GM19395 (cell line): ENCODE measurements around the gene SHISAL1.

Source experiments
- ATAC-seq: cut with Tn5 transposase; IDR thresholded peaks from one replicate; pipeline ENCODE4 v1.9.1; 2021; ENCODE audit warnings: mild to moderate bottlenecking, moderate library complexity; ENCODE audit not compliant: unreplicated experiment

SHISAL1 gene

GRCh38 chr22:44197271-44197670, 115.5 kb downstream of the SHISAL1 start:
- ATAC-seq: no peak

- no peak for ATAC-seq
Measured at GRCh38 chr22:44196731-44197131, 116.0 kb downstream of the SHISAL1 start.

DNA sequence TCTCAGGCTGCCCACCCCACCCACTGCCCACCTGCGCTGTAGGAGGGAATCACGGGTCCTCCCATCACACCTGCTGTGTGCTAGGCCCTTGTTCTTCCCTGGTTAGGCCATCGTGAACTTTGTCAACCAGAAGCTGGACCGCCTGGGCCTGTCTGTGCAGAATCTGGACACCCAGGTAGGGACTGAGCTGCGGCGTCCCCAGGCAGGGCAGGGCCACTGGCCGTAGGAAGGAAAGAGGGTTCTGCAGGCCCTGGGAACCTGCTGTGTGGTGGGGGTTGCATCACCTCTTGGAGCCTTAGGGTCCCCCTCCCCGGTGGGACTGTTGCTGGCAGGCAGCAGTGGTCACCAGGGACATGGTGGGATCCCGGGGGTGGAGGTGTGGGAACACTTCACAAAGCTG, 116.5 kb downstream of the SHISAL1 start:
- ATAC-seq: no peak

- no peak for ATAC-seq
Measured at GRCh38 chr22:44195189-44195871, 117.4 kb downstream of the SHISAL1 start.

- no peak for ATAC-seq
Measured at GRCh38 chr22:44194569-44194968, 118.2 kb downstream of the SHISAL1 start.
